Measurements from ENCODE around the gene ZNF783.

GRCh38 chr7:149292462-149292823, 30.4 kb downstream of the ZNF783 start:
- no peak for TF ChIP-seq POLR2A (IDR thresholded peaks at IDR 0.05; ENCODE audit: low read length)
- TF ChIP-seq GATA1 (IDR thresholded peaks at IDR 0.05; ENCODE audit: low read depth, low read length): no peak
